ENCODE results near the gene PFDN1. TPM values are rescaled to one million over a fixed set of nuclear protein-coding genes. Genes with fewer than 3 reads are reported as not detected.
A peak's percentile ranks its signal among the peaks of the same experiment; 100 is the strongest.

PFDN1 gene
- total RNA-seq, 4 donors from 2014 or later = 72.9 to 230 (median 98.4) TPM

GRCh38 chr5:140214831-140215230, 88.1 kb downstream of the PFDN1 start:
- Histone ChIP-seq H3K4me1 (peaks cover 8 to 44% (median 35%) of the 10 kb centered on the region in 4 donors), H3K9me3 (no peaks in the 10 kb centered on the region), H3K36me3 (no peaks in the 10 kb centered on the region), H3K27ac (no peak overlapping the region), H3K27me3 (no peaks in the 10 kb centered on the region), H3K4me3 (no peak overlapping the region)
- in situ Hi-C loops (cut with MboI; ENCODE audit: low pct_ligation_motif_present in 1 of 4, low pct_unique_long_range_greater_than_20kb in 1 of 4, low sequenced_read_pairs in 3 of 4) = no loop called here
- TF ChIP-seq POLR2A (IDR thresholded peaks at IDR 0.05) = no peak
- TF ChIP-seq EP300 (IDR thresholded peaks at IDR 0.05; ENCODE audit: low read depth) = no peak
- TF ChIP-seq CTCF (IDR thresholded peaks at IDR 0.05) = no peak
- TF ChIP-seq POLR2AphosphoS5 (IDR thresholded peaks at IDR 0.05) = no peak
- peak; percentile 38 for DNase-seq
- intact Hi-C loops (cut with DNase I; ENCODE audit: low total_unique reads) = no loop called here
- 78 to 86% methylated on average over 2 to 4 of the region's 4 CpGs for WGBS, 2 donors (ENCODE audit: low coverage in 1 of 2)

GRCh38 chr5:140213370-140213983, 89.4 kb downstream of the PFDN1 start:
- no peaks in the 10 kb centered on the region for H3K9me3 ChIP-seq
- TF ChIP-seq EP300 (IDR thresholded peaks at IDR 0.05; ENCODE audit: low read depth) (no peak), POLR2AphosphoS5 (IDR thresholded peaks at IDR 0.05) (no peak), POLR2A (IDR thresholded peaks at IDR 0.05) (no peak), CTCF (IDR thresholded peaks at IDR 0.05) (no peak)

GRCh38 chr5:140208065-140208464, 94.8 kb downstream of the PFDN1 start:
- H3K36me3 ChIP-seq = no peaks in the 10 kb centered on the region
- no peak overlapping the region for H3K4me3 ChIP-seq
- no peak for TF ChIP-seq CTCF (IDR thresholded peaks at IDR 0.05)
- TF ChIP-seq POLR2A (IDR thresholded peaks at IDR 0.05) = no peak
- no peak for TF ChIP-seq POLR2AphosphoS5 (IDR thresholded peaks at IDR 0.05)
- no peak for TF ChIP-seq EP300 (IDR thresholded peaks at IDR 0.05; ENCODE audit: low read depth)
- H3K27me3 ChIP-seq = no peaks in the 10 kb centered on the region
- in situ Hi-C loops (cut with MboI; ENCODE audit: low pct_ligation_motif_present in 1 of 4, low pct_unique_long_range_greater_than_20kb in 1 of 4, low sequenced_read_pairs in 3 of 4) = no loop called here
- no peak overlapping the region for H3K27ac ChIP-seq
- H3K4me1 ChIP-seq = peaks cover 0 to 7% (median 0%) of the 10 kb centered on the region in 4 donors
- no peak for DNase-seq
- intact Hi-C loops (cut with DNase I; ENCODE audit: low total_unique reads) = no loop called here
- H3K9me3 ChIP-seq = no peaks in the 10 kb centered on the region

More at GRCh38 chr5:140213370-140213983, 89.4 kb downstream of the PFDN1 start:
- WGBS, 2 donors (ENCODE audit: low coverage in 1 of 2) = 100% methylated on average over 1 of the region's 1 CpG
- peaks cover 6 to 31% (median 22%) of the 10 kb centered on the region in 4 donors for H3K4me1 ChIP-seq
- H3K4me3 ChIP-seq = no peak overlapping the region
- H3K27ac ChIP-seq = no peak overlapping the region
- intact Hi-C loops (cut with DNase I; ENCODE audit: low total_unique reads) (no loop called here), in situ Hi-C loops (cut with MboI; ENCODE audit: low pct_ligation_motif_present in 1 of 4, low pct_unique_long_range_greater_than_20kb in 1 of 4, low sequenced_read_pairs in 3 of 4) (no loop called here)
- H3K27me3 ChIP-seq = no peaks in the 10 kb centered on the region
- no peaks in the 10 kb centered on the region for H3K36me3 ChIP-seq
- DNase-seq = no peak

- H3K27ac ChIP-seq = no peak overlapping the region
- no peaks in the 10 kb centered on the region for H3K36me3 ChIP-seq
- WGBS, 2 donors (ENCODE audit: low coverage in 1 of 2) = 37% methylated on average over 2 of the region's 2 CpGs; no CpG with 5 or more reads in 1 of the 2 donors
Observed at GRCh38 chr5:140207250-140207964, 95.5 kb downstream of the PFDN1 start.

More at GRCh38 chr5:140207250-140207964, 95.5 kb downstream of the PFDN1 start:
- peaks cover 0 to 7% (median 0%) of the 10 kb centered on the region in 4 donors for H3K4me1 ChIP-seq
- no peaks in the 10 kb centered on the region for H3K27me3 ChIP-seq
- TF ChIP-seq EP300 (IDR thresholded peaks at IDR 0.05; ENCODE audit: low read depth) = no peak
- H3K4me3 ChIP-seq = no peak overlapping the region
- DNase-seq = no peak
- intact Hi-C loops (cut with DNase I; ENCODE audit: low total_unique reads) (no loop called here), in situ Hi-C loops (cut with MboI; ENCODE audit: low pct_ligation_motif_present in 1 of 4, low pct_unique_long_range_greater_than_20kb in 1 of 4, low sequenced_read_pairs in 3 of 4) (no loop called here)
- no peaks in the 10 kb centered on the region for H3K9me3 ChIP-seq

All from transverse colon (tissue), 4 donors.